ENCODE data around the gene SSC4D. TPM values are rescaled to one million over a fixed set of nuclear protein-coding genes. Genes with fewer than 3 reads are reported as not detected.
"Not testable (repeated sequence)": the region's sequence is repeated elsewhere in the genome, so short reads cannot be mapped to it uniquely, and the experiment has no call there.

The SSC4D gene
- total RNA-seq, 1 donor from 2014 or later: not detected

DNA sequence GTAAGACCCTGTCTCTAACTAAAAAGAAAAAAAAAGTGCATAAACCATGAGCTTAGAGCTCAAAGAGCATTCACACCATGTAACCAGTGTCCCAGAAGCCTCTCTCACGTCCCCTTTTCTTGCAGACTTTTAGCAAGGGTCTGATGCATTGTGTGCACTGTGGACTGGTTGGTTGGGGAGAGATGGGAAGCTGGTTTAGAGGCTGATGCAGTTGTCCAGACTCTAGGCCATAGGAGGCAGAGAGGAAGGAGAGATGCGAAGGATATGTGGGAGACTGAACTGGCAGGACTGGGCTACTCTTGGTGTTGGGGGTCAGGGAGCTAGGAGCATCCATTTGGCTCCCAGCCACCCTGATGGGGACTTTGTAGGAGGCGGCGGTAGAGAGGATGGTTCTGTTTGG, 1.8 kb downstream of the SSC4D start:
- TF ChIP-seq POLR2A (IDR thresholded peaks at IDR 0.05) (no peak), POLR2AphosphoS5 (IDR thresholded peaks at IDR 0.05; ENCODE audit: insufficient read depth in 1 of 2, low read depth in 1 of 2) (no peak)
- TF ChIP-seq, protein P1, sequence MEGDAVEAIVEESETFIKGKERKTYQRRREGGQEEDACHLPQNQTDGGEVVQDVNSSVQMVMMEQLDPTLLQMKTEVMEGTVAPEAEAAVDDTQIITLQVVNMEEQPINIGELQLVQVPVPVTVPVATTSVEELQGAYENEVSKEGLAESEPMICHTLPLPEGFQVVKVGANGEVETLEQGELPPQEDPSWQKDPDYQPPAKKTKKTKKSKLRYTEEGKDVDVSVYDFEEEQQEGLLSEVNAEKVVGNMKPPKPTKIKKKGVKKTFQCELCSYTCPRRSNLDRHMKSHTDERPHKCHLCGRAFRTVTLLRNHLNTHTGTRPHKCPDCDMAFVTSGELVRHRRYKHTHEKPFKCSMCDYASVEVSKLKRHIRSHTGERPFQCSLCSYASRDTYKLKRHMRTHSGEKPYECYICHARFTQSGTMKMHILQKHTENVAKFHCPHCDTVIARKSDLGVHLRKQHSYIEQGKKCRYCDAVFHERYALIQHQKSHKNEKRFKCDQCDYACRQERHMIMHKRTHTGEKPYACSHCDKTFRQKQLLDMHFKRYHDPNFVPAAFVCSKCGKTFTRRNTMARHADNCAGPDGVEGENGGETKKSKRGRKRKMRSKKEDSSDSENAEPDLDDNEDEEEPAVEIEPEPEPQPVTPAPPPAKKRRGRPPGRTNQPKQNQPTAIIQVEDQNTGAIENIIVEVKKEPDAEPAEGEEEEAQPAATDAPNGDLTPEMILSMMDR (IDR thresholded peaks at IDR 0.05): no peak
- Histone ChIP-seq H3K4me3 (no peak overlapping the region), H3K36me3 (no peaks in the 10 kb centered on the region), H3K27ac (no peak overlapping the region), H3K27me3 (no peaks in the 10 kb centered on the region), H3K9me3 (no peaks in the 10 kb centered on the region), H3K4me1 (no peaks in the 10 kb centered on the region)
- no peak for DNase-seq (ENCODE audit: extremely low spot score in 2 of 2)
- intact Hi-C loops (cut with DNase I): no loop called here

GRCh38 chr7:76405738-76406137, 3.8 kb downstream of the SSC4D start:
- no peak for DNase-seq (ENCODE audit: extremely low spot score in 2 of 2)
- TF ChIP-seq POLR2AphosphoS5 (IDR thresholded peaks at IDR 0.05; ENCODE audit: insufficient read depth in 1 of 2, low read depth in 1 of 2): no peak
- no peak for TF ChIP-seq POLR2A (IDR thresholded peaks at IDR 0.05)
- TF ChIP-seq, protein P1 (IDR thresholded peaks at IDR 0.05): no peak
- Histone ChIP-seq H3K27ac (no peak overlapping the region), H3K36me3 (no peaks in the 10 kb centered on the region), H3K9me3 (no peaks in the 10 kb centered on the region), H3K27me3 (no peaks in the 10 kb centered on the region), H3K4me3 (no peak overlapping the region), H3K4me1 (no peaks in the 10 kb centered on the region)
- intact Hi-C loops (cut with DNase I): no loop called here

GRCh38 chr7:76403780-76404494, 5.6 kb downstream of the SSC4D start:
- intact Hi-C loops (cut with DNase I): no loop called here
- no peak for DNase-seq (ENCODE audit: extremely low spot score in 2 of 2)
- TF ChIP-seq POLR2A (IDR thresholded peaks at IDR 0.05) (no peak), POLR2AphosphoS5 (IDR thresholded peaks at IDR 0.05; ENCODE audit: insufficient read depth in 1 of 2, low read depth in 1 of 2) (no peak)
- TF ChIP-seq, protein P1 (IDR thresholded peaks at IDR 0.05): no peak

GRCh38 chr7:76403097-76403496, 6.4 kb downstream of the SSC4D start:
- intact Hi-C loops (cut with DNase I); H3K4me3 ChIP-seq; H3K27ac ChIP-seq; H3K4me1 ChIP-seq; H3K36me3 ChIP-seq; DNase-seq (ENCODE audit: extremely low spot score in 2 of 2); H3K27me3 ChIP-seq; H3K9me3 ChIP-seq: not testable (repeated sequence)

More at GRCh38 chr7:76403780-76404494, 5.6 kb downstream of the SSC4D start:
- no peak overlapping the region for H3K27ac ChIP-seq
- H3K4me3 ChIP-seq: no peak overlapping the region
- no peaks in the 10 kb centered on the region for H3K27me3 ChIP-seq
- H3K9me3 ChIP-seq: no peaks in the 10 kb centered on the region
- H3K4me1 ChIP-seq: no peaks in the 10 kb centered on the region
- no peaks in the 10 kb centered on the region for H3K36me3 ChIP-seq

DNA sequence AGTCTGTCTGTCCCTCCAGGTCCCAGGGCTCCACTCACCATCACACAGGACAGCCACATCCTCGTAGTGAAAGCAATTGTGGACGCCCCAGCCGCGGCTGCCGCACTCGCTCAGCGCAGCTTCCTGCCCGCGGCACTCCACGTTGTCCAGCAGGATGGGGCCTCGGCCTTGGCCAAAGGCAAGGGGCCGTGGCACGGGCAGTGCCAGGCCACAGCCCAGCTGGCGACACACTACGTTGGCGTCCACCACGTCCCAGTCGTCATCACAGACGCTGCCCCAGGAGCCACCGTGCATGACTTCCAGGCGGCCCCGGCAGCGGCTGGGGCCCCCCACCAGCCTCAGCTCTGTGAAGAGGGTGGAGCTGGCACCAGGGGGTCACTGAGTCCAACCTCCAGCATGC, 9.2 kb downstream of the SSC4D start:
- Histone ChIP-seq H3K4me1 (peaks cover 11% of the 10 kb centered on the region), H3K9me3 (no peaks in the 10 kb centered on the region), H3K4me3 (no peak overlapping the region), H3K27me3 (no peaks in the 10 kb centered on the region), H3K27ac (no peak overlapping the region), H3K36me3 (no peaks in the 10 kb centered on the region)
- intact Hi-C loops (cut with DNase I): no loop called here
- TF ChIP-seq, protein P1 (IDR thresholded peaks at IDR 0.05): no peak
- TF ChIP-seq POLR2AphosphoS5 (IDR thresholded peaks at IDR 0.05; ENCODE audit: insufficient read depth in 1 of 2, low read depth in 1 of 2) (no peak), POLR2A (IDR thresholded peaks at IDR 0.05) (no peak)
- DNase-seq (ENCODE audit: extremely low spot score in 2 of 2): no peak

All from vagina (tissue), 2 donors.